A673 (cell line): ENCODE results near the gene SLC35G6. TPM values are rescaled to one million over a fixed set of nuclear protein-coding genes. Genes with fewer than 3 reads are reported as not detected.

Source experiments
- BruUV-seq: library from RNA; stranded (reverse); fragments of 400-500 nt; replicated peaks from 2 replicates; lab custom pipeline; 2021; lab: Mats Ljungman, UMichigan
- CTCF ChIA-PET: fragments of 300-600 bp; sonication (Branson Sonifier 250); formaldehyde crosslinking; loops from one replicate; lab custom pipeline; 2022; ENCODE audit warnings: antibody characterized with exemption; lab: Charles Lee
- POLR2A ChIA-PET: fragments of 300-600 bp; sonication (Branson Sonifier 250); formaldehyde crosslinking; loops from one replicate; lab custom pipeline; 2022; ENCODE audit warnings: antibody characterized with exemption; ENCODE audit not compliant: low non-redundant PET; lab: Charles Lee
- DNase-seq: peaks from one replicate; pipeline ENCODE4 v3.0.0-alpha.2; 2015; ENCODE audit warnings: low spot score
- H3K27ac ChIP-seq: fragments of 200-600 bp; sonication (generic); 2 replicates; pipeline ENCODE4 v1.5.1; 2016; ENCODE audit warnings: mixed run types, low read depth, mild to moderate bottlenecking, mixed read lengths, antibody characterized with exemption, low read length; ENCODE audit not compliant: poor library complexity, severe bottlenecking
- H3K27me3 ChIP-seq: fragments of 200-600 bp; sonication (generic); replicated peaks from 2 replicates; pipeline ENCODE4 v1.6.1; 2017; ENCODE audit warnings: mixed run types, low read depth, mild to moderate bottlenecking, mixed read lengths, antibody characterized with exemption, low read length; ENCODE audit not compliant: insufficient read depth, poor library complexity
- H3K36me3 ChIP-seq: fragments of 200-600 bp; sonication (generic); 2 replicates; pipeline ENCODE4 v1.6.1; 2016; ENCODE audit warnings: mixed run types, mild to moderate bottlenecking, mixed read lengths, antibody characterized with exemption, low read length; ENCODE audit not compliant: insufficient read depth, poor library complexity, severe bottlenecking
- H3K4me1 ChIP-seq: fragments of 200-600 bp; sonication (generic); 2 replicates; pipeline ENCODE4 v1.6.1; 2017; ENCODE audit warnings: mixed run types, mild to moderate bottlenecking, mixed read lengths, antibody characterized with exemption, low read length; ENCODE audit not compliant: insufficient read depth, poor library complexity, severe bottlenecking
- H3K4me3 ChIP-seq: fragments of 200-600 bp; sonication (generic); 2 replicates; pipeline ENCODE4 v1.5.1; 2016; ENCODE audit warnings: low read depth, mixed run types, mild to moderate bottlenecking, mixed read lengths, low read length; ENCODE audit not compliant: poor library complexity, severe bottlenecking
- H3K9me3 ChIP-seq: fragments of 200-600 bp; sonication (generic); 2 replicates; pipeline ENCODE4 v1.6.1; 2016; ENCODE audit warnings: mixed run types, low read depth, mild to moderate bottlenecking, mixed read lengths, antibody characterized with exemption, low read length; ENCODE audit not compliant: poor library complexity, severe bottlenecking
- CTCF ChIP-seq: fragments of 300-800, 200-600 bp; sonication (generic); conservative IDR thresholded peaks from 2 replicates; pipeline ENCODE4 v1.5.1; 2017; ENCODE audit warnings: low read depth, mild to moderate bottlenecking, antibody characterized with exemption, low read length, moderate library complexity, mixed read lengths
- EZH2 ChIP-seq: fragments of 200-600 bp; sonication (generic); IDR thresholded peaks from 2 replicates; pipeline ENCODE4 v1.6.1; 2017; ENCODE audit warnings: borderline replicate concordance, low read depth, mild to moderate bottlenecking, mixed read lengths, antibody characterized with exemption, low read length; ENCODE audit not compliant: poor library complexity, severe bottlenecking
- intact Hi-C: fragments of 100-400 bp; cut with micrococcal nuclease; formaldehyde crosslinking; loops from one replicate; pipeline ENCODE4 v1.10.0; 2022; ENCODE audit not compliant: unreplicated experiment
- total RNA-seq: library from RNA; stranded (reverse); gene quantifications from 2 replicates; pipeline ENCODE4 v1.2.3, GENCODE V29; 2021

The SLC35G6 gene
- total RNA-seq, 1 experiment from 2014 or later: not detected

DNA sequence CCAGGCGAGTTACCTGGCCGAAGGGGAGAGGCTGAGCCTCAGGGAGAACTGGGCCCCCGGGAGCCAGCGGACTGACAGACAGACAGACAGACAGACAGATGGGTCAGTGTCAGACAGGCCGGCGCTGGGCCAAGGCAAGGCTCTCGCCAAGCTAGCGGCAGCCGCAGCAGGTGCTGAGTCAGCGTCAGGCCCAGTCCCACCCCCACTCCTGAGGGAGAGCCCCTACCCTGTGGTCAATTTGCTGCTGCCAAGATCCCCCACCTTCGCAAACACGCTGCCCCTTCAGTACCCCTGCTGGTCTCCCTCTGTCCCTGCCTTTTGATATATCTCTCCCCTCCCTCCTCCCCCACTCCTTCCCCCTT lies 40.4 kb upstream of the SLC35G6 start:
- Histone ChIP-seq H3K27ac (peak overlapping the region; percentile 97), H3K4me3 (peak overlapping the region; percentile 90), H3K9me3 (no peaks in the 10 kb centered on the region), H3K36me3 (no peaks in the 10 kb centered on the region), H3K4me1 (peaks cover 53% of the 10 kb centered on the region), H3K27me3 (no peaks in the 10 kb centered on the region)
- CTCF ChIA-PET: interaction anchor here (0.6 to 1.9 kb wide), 6 partner anchors 20 to 601 kb away, joined by 3 to 12 read pairs (median 6); partner anchors contain the start of gene ZBTB4
- intact Hi-C loops: loop anchor here (1.0 kb wide), 1 partner anchor 43 kb away; the partner anchor contains the start of gene POLR2A
- peak; percentile 83 for DNase-seq
- no TSS peak for BruUV-seq
- POLR2A ChIA-PET: interaction anchor here (0.6 kb wide), 3 partner anchors 44 to 245 kb away, joined by 3 to 4 read pairs (median 4); no protein-coding TSS in a partner anchor
- TF ChIP-seq CTCF: 0 out of 2 replicates have a peak, but pooled peaks have one; percentile 16
- TF ChIP-seq EZH2: no peak

DNA sequence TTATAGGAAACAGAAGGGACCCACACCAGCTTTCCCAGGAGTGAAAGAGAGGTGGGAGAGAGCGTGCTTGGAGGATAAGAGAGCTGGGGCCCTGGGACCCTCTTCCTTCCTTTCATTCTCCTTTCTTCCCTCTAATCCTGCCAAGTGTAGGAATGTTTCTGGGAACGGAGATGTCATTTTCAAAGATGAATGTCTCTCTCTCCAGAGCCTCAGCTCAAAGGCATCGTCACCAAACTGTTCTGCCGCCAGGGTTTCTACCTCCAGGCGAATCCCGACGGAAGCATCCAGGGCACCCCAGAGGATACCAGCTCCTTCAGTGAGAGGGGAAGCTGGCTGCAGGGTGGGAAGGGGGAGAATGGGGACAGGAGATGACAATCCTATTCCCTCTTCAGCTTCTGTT lies 40.0 kb upstream of the SLC35G6 start:
- Histone ChIP-seq H3K36me3 (no peaks in the 10 kb centered on the region), H3K4me1 (peaks cover 50% of the 10 kb centered on the region), H3K27me3 (no peaks in the 10 kb centered on the region), H3K4me3 (peak overlapping the region; percentile 90), H3K9me3 (no peaks in the 10 kb centered on the region), H3K27ac (peak overlapping the region; percentile 97)
- intact Hi-C loops: no loop called here
- ChIA-PET CTCF (interaction anchor here (0.6 to 1.9 kb wide), 6 partner anchors 19 to 600 kb away, joined by 3 to 12 read pairs (median 6); partner anchors contain the start of gene ZBTB4), POLR2A (interaction anchor here (0.6 kb wide), 3 partner anchors 44 to 245 kb away, joined by 3 to 4 read pairs (median 4); no protein-coding TSS in a partner anchor)
- 0 out of 2 replicates have a peak, but pooled peaks have one; percentile 3 for TF ChIP-seq CTCF
- TF ChIP-seq EZH2: no peak
- no TSS peak for BruUV-seq
- DNase-seq: peak; percentile 54

DNA sequence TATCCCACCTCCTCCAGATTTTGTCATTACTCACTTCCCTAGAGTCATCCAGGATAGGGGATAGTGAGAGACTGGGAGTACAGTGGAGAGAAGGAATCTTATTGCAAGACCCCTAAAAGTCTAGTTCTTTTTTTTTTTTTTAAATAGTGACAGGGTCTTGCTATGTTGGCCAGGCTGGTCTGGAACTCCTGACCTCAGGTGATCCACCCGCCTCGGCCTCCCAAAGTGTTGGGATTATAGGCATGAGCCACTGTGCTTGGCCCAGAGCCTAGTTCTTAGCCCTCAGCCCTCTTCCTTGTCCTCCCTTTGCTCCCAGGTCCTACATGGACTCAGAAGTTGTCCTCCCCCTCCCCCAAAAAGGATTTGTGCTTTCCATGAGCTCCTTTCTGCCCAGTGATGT lies 39.1 kb upstream of the SLC35G6 start:
- no peaks in the 10 kb centered on the region for H3K27me3 ChIP-seq
- H3K4me3 ChIP-seq: no peak overlapping the region
- H3K9me3 ChIP-seq: no peaks in the 10 kb centered on the region
- peaks cover 46% of the 10 kb centered on the region for H3K4me1 ChIP-seq
- POLR2A ChIA-PET: no interaction called here
- TF ChIP-seq CTCF: no peak
- no peak for TF ChIP-seq EZH2
- intact Hi-C loops: no loop called here
- H3K36me3 ChIP-seq: no peaks in the 10 kb centered on the region
- no peak for DNase-seq
- no peak overlapping the region for H3K27ac ChIP-seq
- CTCF ChIA-PET: interaction anchor here (1.9 kb wide), 1 partner anchor 118 kb away, joined by 7 read pairs; no protein-coding TSS in a partner anchor
- no TSS peak for BruUV-seq
